Measurements from ENCODE around the gene QRFP. TPM values are rescaled to one million over a fixed set of nuclear protein-coding genes. Genes with fewer than 3 reads are reported as not detected.
"Not testable (repeated sequence)": the region's sequence is repeated elsewhere in the genome, so short reads cannot be mapped to it uniquely, and the experiment has no call there.

QRFP gene
- total RNA-seq, 6 experiments from 2014 or later = 3.3 TPM; not detected in 5

DNA sequence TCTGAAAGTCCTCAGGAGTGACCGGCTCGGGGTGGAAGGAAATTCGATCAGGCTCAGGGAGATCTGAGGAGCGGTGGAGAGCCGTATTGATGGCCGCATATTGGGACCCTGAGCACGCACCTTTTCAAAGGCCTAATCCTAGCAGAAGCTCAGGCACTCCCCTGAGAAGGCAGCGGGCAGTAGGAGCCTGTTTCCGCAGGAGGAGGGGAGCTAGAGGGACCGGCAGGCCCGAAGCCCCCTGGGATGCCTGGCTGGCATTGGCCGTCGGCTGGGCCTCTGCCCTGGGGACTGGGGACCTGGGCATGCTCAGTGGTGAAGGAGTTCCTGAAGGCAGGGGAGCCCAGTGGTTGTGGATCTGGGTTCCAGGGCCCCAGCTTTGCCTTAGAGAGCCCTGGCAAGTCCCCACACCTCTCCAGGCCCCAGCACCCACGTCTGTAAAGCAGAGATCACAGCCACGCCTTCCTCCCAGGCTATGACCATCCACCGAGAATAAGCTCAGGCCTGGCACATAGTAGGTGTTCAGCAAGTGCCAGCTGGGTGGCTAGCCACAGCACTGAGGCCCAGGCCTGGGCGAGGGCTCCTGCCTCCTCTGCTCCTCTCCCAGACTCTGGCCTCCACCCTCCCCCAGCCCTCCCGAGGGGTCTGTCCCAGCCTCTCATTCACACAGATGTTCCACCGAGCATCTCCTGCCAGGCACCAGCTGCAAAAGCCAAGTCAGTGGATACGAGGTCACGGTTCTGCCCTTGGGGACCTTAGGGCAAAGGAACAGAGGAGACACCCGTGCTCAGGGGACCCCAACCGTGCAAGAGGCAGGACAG, 17.2 kb upstream of the QRFP start:
- Histone ChIP-seq H3K27ac (no peak overlapping the region), H3K4me1 (no peaks in the 10 kb centered on the region), H3K4me3 (no peak overlapping the region), H3K9me3 (no peaks in the 10 kb centered on the region), H3K36me3 (no peaks in the 10 kb centered on the region), H3K27me3 (no peaks in the 10 kb centered on the region)
- intact Hi-C loops (cut with DNase I) = no loop called here
- ATAC-seq (no peak), DNase-seq (no peak)
- WGBS (ENCODE audit: insufficient coverage, low coverage, low lambda C conversion rate, missing lambda C conversion rate) = 29% methylated on average over 4 of the region's 23 CpGs
- TF ChIP-seq POLR2A (IDR thresholded peaks at IDR 0.05) = no peak
- TF ChIP-seq, protein P1, sequence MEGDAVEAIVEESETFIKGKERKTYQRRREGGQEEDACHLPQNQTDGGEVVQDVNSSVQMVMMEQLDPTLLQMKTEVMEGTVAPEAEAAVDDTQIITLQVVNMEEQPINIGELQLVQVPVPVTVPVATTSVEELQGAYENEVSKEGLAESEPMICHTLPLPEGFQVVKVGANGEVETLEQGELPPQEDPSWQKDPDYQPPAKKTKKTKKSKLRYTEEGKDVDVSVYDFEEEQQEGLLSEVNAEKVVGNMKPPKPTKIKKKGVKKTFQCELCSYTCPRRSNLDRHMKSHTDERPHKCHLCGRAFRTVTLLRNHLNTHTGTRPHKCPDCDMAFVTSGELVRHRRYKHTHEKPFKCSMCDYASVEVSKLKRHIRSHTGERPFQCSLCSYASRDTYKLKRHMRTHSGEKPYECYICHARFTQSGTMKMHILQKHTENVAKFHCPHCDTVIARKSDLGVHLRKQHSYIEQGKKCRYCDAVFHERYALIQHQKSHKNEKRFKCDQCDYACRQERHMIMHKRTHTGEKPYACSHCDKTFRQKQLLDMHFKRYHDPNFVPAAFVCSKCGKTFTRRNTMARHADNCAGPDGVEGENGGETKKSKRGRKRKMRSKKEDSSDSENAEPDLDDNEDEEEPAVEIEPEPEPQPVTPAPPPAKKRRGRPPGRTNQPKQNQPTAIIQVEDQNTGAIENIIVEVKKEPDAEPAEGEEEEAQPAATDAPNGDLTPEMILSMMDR (IDR thresholded peaks at IDR 0.05) = no peak

DNA sequence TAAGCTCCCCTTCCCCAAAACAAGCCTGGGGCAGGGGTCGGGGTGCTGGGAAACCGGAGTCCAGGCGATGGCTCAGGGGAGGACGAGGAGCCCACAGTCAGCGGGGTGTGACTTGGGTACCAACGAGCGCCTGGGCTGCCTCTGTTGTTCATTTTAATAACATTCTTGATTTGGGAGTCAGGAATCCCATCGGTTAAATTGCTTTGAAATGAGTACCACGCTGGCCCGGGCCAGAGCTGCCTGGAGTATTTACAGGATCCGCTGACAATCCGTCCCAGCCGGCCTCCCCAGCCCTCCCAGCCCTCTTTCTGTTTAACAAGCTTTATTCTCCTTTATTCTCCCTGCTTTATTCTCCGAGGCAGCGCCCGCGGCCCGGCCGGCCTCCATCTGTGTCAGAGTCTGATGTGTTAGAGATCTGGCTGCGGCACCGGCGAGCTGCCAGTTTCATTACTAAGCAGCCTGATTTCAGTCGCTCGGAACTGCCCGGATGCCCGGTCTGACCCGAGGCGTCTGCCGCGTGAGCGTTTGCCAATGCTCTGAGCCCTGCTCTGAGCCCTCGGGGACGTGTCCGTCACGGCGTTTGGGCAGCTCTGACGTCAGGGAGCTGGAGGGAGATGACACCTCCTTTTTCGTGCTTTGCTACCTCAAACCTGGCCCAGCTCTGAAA, 16.5 kb upstream of the QRFP start:
- Histone ChIP-seq H3K27me3 (no peaks in the 10 kb centered on the region), H3K36me3 (no peaks in the 10 kb centered on the region), H3K4me1 (no peaks in the 10 kb centered on the region), H3K27ac (no peak overlapping the region), H3K9me3 (no peaks in the 10 kb centered on the region), H3K4me3 (no peak overlapping the region)
- ATAC-seq (peak; percentile 44 to 88 (median 81)), DNase-seq (peak in 1 of 3 donors; percentile 61)
- TF ChIP-seq, protein P1 (IDR thresholded peaks at IDR 0.05) = no peak
- TF ChIP-seq POLR2A (IDR thresholded peaks at IDR 0.05) = no peak
- 48% methylated on average over 18 of the region's 38 CpGs for WGBS (ENCODE audit: insufficient coverage, low coverage, low lambda C conversion rate, missing lambda C conversion rate)
- intact Hi-C loops (cut with DNase I) = no loop called here

DNA sequence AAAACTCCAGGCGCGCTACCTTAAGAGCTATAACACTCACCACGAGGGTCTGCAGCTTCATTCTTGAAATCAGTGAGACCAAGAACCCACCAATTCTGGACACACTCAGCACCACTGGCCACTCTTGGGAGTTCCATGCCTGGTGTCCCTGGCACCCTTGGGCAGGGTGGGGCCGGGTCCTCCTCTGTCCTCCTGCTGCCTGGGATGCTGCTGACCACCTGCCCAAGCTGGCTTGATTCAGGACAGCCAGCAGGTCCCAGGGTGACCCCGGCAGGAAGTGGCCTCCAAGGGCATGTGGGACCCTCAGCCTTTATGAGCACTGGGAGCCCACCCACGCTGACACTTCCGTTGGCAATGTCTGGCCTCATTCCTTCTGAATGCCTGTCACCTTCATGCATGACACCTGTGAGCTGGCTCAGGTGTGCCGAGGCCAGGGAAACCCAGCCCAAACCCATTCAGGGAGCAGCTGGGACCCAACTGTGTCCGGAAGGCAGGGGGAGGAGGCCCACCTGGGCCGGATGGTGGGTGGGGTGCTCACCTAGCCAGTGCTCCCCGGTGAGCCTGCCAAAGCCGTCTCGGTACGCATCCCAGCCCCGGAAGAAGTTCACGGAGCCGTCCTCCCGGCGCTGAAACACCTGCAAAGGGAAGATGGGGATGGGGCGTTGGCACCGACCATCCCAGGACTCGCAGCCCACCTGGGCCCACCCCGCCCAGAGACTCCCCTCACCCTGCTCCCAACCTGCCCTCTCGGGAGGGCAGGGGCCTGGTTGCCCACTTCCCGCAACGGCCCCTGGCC, 14.8 kb upstream of the QRFP start:
- intact Hi-C loops (cut with DNase I) = no loop called here
- WGBS (ENCODE audit: insufficient coverage, low coverage, low lambda C conversion rate, missing lambda C conversion rate) = 64% methylated on average over 7 of the region's 26 CpGs

DNA sequence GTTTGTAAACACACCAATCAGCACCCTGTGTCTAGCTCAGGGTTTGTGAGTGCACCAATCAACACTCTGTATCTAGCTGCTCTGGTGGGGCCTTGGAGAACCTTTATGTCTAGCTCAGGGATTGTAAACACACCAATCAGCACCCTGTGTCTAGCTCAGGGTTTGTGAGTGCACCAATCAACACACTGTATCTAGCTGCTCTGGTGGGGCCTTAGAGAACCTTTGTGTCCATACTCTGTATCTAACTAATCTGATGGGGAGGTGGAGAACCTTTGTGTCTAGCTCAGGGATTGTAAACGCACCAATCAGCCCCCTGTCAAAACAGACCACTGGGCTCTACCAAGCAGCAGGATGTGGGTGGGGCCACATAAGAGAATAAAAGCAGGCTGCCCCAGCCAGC, 14.1 kb upstream of the QRFP start:
- H3K4me1 ChIP-seq; H3K9me3 ChIP-seq; H3K36me3 ChIP-seq; H3K27ac ChIP-seq; ATAC-seq; H3K27me3 ChIP-seq; H3K4me3 ChIP-seq; DNase-seq; intact Hi-C loops (cut with DNase I): not testable (repeated sequence)
- 50% methylated on average over 1 of the region's 1 CpG for WGBS (ENCODE audit: insufficient coverage, low coverage, low lambda C conversion rate, missing lambda C conversion rate)

More for the DNA sequence above, 14.8 kb upstream of the QRFP start:
- no peak overlapping the region for H3K27ac ChIP-seq
- no peaks in the 10 kb centered on the region for H3K27me3 ChIP-seq
- DNase-seq = no peak
- H3K4me3 ChIP-seq = no peak overlapping the region
- ATAC-seq = peak in 1 of 4 donors; percentile 13
- no peaks in the 10 kb centered on the region for H3K4me1 ChIP-seq
- TF ChIP-seq POLR2A (IDR thresholded peaks at IDR 0.05) = no peak
- TF ChIP-seq, protein P1 (IDR thresholded peaks at IDR 0.05) = no peak
- no peaks in the 10 kb centered on the region for H3K36me3 ChIP-seq
- H3K9me3 ChIP-seq = no peaks in the 10 kb centered on the region

DNA sequence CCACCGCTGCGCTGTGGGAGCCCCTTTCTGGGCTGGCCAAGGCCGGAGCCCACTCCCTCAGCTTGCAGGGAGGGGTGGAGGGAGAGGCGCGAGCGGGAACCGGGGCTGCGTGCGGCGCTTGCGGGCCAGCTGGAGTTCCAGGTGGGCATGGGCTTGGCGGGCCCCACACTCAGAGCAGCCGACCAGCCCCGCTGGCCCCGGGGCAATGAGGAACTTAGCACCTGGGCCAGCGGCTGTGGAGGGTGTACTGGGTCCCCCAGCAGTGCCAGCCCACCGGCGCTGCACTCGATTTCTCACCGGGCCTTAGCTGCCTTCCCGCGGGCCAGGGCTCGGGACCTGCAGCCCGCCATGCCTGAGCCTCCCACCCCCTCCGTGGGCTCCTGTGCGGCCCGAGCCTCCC, 13.4 kb upstream of the QRFP start:
- no CpG with 5 or more reads among the region's 27 CpGs for WGBS (ENCODE audit: insufficient coverage, low coverage, low lambda C conversion rate, missing lambda C conversion rate)
- H3K27ac ChIP-seq; H3K4me3 ChIP-seq; intact Hi-C loops (cut with DNase I); H3K4me1 ChIP-seq; ATAC-seq; DNase-seq; H3K9me3 ChIP-seq; H3K36me3 ChIP-seq; H3K27me3 ChIP-seq: not testable (repeated sequence)

All from right lobe of liver (tissue), 6 donors.